GM21529 (cell line): ENCODE data around the gene GNB1L.
"Not testable (repeated sequence)": the region's sequence is repeated elsewhere in the genome, so short reads cannot be mapped to it uniquely, and the experiment has no call there.

ENCODE experiments used
- ATAC-seq: cut with Tn5 transposase; IDR thresholded peaks from one replicate; pipeline ENCODE4 v1.9.1; 2021; ENCODE audit not compliant: unreplicated experiment

GNB1L gene

GRCh38 chr22:19889951-19890350 is 35.3 kb upstream of the GNB1L start:
- ATAC-seq, result no peak

DNA sequence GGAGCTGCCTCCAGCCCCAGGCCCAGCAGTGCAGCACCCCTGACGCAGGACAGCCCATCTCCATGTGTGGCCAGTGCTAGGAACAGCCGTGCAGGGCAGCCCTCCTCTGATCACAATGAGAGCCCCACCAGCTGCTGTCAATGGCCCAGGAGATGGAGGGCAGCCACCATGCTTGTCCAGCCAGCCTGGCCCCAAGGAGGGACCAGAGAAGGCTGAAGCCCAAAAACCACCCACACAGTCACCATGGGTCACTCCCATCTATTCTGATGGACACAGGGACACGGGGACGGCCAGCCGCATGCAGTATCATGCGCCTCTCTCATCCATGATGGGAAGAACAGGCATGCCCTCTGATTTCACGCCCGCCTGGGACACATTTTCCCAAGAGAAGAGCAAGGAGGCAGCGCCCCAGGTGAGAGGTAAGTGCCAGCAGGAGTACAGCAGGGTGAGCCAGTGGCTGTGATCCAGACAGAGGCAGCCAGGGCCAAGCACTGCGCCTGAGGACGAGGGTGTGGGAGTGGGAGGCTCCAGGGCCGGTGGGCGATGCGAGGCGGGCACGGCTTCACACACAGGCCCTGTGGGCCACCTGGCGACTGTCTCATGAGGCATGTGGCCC is 33.6 kb upstream of the GNB1L start:
- ATAC-seq, result no peak

DNA sequence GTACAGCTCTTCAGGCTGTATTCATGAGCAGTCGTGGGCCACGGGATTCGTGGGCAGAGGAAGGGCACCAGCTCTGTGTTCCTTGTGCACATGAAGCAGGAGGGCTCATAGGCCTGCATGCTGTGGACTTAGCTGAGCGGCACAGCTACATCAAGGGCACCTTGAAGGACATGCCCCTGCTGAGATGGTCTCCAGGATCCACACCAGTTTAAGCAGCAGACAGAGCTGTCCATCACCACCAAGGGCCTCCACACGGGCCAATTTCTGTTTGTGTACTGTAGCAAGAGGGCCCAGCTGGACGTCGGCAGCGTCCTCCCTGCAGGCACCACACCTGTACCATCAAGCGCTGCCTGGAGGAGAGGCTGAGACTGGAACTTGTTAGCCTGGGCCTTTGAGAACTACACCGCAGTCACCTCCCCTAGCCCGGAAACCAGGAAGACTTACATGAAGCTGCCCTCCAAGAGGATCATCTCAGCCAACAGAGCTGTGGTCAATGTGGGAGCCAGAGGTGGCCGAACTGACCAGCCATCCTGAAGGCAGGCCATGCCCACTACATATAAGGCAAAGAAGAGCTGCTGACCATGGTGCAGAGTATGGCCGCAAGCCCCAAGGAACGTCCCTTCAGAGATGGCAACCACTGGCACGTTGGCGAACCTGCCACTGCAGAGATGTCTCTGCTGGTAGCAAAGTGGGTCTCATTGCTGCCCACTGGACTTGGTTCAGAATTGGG is 32.7 kb upstream of the GNB1L start:
- no peak for ATAC-seq

DNA sequence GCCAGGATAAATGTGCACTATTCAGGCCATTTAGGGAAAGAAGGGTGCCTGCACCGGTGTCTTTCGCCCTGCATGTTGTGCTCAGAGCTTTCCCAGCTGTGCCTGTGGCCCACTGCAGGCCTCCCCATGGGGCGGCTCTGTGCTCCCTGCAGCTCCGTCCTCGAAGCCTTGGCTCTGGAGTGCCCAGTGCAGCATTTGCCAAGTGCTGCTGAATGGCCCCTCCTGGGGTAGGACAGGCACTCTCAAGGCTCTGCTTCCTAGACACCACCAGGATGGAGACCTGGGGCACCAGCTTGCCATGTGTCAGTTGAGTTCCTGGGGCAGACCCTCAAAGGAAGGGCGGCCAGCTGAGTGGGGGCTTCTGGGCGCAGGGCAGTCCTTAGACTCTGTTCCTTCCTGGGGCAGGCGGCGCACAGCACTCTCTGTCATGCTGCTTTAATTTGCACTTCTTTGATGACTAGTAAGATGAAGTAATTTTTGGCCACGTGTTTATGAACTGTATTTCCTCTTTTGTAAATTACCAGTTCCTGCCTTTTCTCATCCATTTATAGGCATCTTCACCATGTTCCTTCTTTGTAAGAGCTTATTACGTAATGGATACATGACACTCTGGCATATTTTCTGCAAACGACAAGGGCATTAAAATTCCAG is 32.1 kb upstream of the GNB1L start:
- no peak for ATAC-seq

GRCh38 chr22:19885841-19886592 is 31.3 kb upstream of the GNB1L start:
- no peak for ATAC-seq

- ATAC-seq, result no peak
Observed at GRCh38 chr22:19884954-19885751, 30.5 kb upstream of the GNB1L start.

DNA sequence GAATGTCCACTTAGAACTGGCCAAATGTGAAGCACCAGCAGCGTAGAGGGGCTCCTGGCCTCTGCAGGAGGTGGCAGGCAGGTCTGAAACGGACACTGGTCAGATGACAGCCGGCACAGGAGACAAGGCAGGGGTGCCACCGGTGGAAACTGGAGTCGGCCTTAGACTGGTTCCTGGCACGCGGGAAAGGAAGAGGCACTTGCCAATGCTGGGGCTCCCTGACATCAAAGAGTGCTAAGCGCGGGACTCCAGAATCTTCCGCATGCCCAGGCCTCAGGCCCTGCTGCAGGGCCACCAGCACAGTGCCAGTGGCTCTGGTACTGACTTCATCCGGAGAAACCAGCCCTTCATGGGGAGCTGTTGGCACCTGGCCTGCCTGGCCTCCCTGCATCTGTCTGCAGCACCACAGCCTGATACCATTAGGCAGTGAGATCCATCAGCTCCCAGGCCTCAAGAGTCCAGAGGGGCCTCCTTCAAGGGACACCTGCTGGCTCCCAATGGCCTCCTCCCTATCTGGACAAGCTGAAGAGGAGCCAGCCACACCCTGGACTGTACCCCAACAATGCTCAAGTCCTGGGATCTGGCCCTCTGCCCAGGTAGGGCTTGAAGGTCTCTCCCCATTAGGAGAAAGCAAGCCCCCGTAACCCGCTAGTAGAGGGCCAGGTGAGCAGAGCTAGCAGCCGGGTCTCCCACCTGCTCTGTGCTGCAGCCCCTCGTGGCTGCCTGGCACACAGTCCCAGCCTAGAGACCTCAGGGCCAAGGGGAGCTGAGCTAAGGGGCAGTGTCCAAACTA is 29.7 kb upstream of the GNB1L start:
- ATAC-seq, result no peak

DNA sequence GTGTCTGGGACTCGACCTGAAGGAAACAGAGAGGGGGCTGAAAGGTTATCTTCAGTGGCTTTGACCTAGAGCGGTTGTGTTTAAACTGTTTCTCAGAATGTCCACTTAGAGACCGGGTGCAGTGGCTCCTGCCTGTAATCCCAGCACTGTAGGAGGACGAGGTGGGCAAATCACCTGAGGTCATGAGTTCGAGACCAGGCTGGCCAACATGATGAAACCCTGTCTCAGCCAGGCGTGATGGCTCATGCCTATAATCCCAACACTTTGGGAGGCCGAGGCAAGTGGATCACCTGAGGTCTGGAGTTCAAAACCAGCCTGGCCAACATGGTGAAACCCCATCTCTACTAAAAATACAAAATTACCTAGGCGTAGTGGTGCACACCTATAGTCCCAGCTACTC is 28.8 kb upstream of the GNB1L start:
- ATAC-seq, result not testable (repeated sequence)

DNA sequence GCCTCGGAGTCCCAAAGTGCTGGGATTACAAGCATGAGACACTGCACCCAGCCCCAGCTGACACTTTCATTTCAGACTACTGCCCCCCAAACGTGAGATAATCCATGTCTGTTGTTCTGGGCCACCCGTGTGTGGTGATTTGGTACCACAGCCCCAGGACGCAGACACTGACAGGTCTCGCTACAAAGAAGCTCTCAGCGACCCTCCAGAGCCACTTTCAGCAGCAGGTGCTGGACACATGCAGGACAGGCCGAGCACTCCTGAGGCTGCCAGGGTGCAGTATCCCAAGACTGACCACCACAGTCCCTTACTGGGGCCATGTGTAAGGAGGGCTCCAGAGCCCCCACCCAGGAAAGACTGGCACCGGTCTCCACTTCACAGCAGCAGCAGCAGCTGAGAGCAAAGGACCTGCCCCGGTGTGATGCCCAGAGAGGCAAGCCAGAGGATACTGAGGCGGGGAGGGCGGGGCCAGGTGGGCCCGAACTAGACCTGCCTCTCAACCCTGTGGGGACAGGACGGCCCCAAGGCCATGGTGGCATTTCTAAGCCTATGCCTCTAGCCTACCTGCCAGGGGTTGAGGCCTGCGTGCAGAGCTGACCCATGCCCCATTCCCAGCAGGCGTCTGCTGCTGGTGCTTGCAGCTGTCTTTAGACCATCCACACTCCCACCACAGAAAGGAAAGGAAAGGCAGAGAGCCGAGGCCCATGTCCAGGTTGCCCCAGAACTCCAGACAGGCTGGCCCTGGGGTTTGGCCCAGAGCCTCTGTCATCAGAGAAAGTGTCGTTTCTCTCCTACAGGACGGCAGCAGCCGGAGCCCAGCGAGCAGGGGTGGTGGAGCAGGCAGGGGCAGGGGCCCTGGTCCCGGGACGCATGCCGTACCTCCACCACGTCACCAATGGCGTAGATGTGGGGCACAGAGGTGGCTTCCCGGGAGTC is 28.0 kb upstream of the GNB1L start:
- ATAC-seq, result no peak

- no peak for ATAC-seq
Observed at GRCh38 chr22:19880786-19881569, 26.3 kb upstream of the GNB1L start.

DNA sequence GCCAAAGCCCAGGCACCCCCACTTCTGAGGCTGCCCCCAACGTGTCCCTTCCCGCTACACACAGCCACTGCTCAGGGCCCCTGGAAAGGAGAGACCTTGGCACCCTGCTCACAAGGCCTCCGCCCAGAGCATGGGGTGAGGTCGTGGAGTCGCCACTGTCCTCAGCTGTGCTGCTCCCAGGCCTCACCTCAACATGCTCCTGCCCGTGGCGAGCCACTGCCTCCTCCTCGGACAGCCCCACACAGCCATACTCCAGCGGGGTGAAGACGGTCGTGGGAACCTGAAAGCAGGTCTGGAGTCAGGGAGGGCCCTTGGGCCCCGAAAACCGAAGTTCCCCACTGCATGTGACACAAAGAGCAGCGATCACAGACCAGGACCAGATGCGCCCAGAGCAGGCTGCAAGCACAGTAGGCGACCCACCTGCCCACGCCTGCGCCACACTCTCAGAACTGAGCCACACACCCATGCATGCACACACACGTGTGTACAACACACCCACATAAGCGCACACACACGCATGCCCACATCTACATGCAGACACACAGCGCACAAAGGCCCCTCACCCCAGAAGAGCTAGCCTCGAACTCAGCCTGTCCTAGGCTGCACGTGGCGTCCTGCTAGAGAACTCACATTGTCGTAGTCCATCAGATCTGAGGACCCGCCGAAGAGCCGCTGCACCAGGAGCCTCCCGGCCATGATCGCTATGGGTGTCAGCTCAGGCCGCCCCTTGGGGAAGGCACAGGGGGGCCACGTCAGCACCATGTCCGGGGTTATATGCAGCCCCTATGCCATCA is 25.5 kb upstream of the GNB1L start:
- no peak for ATAC-seq

DNA sequence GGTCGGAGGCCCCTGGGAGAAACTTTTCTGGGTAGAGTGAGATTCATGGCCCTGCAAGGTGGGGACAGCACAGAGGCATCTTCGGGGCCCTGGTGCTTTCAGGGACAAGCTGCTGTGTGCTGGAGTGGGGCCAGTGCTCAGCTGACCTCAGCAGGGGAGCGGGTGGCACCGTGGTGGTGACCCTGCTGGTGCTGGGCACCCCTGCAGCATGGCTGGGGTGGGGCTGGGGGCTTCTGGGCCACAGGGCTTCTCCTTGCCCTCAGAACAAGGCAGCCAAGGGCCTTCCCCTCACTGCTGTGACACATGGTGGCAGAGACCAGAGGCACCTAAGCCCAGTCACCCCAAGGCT is 24.9 kb upstream of the GNB1L start:
- ATAC-seq, result no peak

DNA sequence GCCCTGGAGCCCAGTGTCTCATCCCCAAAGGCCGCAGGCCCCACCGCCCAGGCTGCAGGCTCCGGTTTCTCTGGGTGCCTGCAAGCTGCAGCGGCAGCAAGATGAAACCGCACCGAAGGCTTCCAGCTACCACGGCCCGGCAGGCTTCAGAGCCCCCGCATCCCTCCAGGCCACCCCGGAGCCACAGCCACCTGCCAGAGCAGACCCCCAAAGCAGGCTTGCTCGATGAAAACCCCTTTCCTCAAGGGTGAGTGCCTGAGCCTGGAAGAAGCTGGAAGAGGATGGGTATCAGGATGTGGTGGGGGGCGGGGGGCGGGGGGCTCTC is 24.5 kb upstream of the GNB1L start:
- ATAC-seq, result no peak

DNA sequence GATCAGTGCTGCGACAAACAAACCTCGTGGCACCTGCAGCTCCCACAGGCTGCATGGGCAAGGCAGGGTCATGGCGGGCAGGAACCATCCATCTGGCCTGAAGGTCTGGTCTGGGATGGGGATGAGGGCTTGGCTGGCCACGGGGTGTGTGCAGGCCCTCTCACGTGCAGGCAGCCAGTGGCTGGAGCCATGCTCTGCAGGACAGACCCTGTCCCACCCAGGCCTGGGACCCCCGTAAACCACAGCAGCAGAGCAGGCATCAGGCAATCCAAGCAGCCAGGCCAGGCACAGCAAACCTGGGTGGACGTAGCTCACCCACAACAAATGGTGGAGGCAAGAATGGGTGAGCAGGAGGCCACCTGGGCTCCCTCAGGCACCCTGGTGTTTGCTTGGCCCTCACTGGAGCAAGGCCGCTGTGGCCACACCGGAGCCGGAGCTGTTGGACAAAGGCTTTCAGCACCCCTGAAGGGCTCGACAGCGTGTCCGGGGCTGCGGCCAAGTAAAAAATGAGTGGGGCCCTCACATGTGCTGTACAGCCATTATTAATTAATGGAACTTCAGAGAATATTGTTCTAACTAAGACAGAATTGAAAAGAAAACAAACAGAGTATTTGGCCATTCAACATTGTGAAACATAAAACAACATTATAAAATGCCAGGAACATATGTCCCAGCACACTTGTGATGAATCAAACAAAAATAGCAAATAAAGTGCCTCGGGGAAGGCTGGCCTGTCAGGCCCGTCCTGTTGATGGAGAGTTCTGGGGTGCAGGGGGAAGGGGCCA is 24.0 kb upstream of the GNB1L start:
- no peak for ATAC-seq

DNA sequence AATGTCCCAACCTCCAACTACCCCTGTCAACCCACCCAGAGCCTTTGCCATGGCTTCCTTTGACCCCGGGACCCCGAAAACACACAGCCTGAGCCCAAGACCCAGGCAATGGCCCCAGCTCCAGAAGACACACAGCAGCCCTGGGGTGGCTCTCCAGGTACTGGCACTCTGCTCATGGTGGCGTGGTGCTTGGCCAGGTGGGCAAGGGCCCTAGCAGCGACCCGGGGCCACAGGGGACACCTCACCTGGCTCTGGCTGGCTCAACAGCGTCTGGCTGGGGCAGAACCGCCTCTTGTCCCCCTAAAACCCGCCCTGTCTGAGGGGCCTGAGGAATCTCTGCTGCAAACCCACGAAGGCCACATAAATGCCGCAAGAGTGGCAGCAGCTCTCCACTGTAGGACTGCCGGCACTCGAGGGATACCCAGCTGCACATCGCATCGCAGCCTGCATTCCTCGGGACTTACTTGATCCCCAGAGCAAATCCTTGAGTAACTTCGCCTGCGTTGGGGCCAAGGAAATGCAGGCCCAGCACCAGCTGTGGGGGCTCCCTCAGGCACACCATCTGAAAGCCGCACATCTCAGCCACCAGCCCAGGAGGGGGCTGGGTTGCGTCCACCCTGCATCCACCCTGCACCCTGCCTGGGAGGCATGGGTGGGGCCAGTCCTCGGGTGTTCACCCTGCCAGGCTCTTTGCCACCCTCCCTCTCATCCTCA is 23.1 kb upstream of the GNB1L start:
- no peak for ATAC-seq

DNA sequence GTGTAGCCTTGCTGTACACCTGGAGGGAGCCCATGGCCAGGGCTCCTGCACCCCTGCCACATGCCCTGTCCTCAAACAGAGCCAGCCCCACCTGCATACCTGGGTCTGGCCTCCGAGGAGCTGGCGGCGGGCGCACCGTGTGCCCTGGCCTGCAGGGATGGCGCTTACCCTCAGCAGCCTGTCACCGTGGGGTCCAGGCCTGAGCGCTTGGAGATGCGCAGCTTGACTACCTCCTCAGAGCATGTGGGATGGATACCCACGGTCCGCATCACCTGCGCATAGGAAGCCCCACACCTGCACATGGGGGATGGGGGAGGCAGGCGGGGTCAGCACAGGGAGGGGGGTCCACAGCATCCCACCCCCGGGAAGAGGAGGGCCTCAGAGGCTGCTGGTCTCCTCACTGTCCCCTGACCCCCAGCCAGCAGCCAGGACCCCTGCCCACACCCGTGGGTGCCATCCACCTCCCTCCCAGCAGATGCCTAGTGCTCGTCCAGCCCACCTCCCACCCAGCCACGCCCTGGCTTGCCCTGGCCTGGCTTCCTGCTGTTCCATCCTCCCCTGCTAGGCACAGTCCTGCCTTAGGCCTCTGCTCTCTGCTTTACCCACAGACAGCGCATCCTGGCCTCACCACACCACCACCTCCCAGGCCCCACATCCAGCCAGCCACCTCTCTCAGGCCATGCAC is 22.4 kb upstream of the GNB1L start:
- no peak for ATAC-seq
